Lung (tissue), 12 donors: ENCODE measurements around the gene PCMT1. TPM values are rescaled to one million over a fixed set of nuclear protein-coding genes. Genes with fewer than 3 reads are reported as not detected.

ENCODE experiments used
- ATAC-seq: fragments of 200-7000 bp; cut with Tn5 transposase; one replicate; pipeline ENCODE4 v1.9.1; 2020; ENCODE audit warnings: moderate number of reproducible peaks; ENCODE audit not compliant: insufficient read depth, low FRiP score
- DNase-seq, 3 donors: peaks; one replicate each; pipeline ENCODE4 v3.0.0-alpha.2; 2013 to 2017
- H3K27ac ChIP-seq, 2 donors: one replicate each; pipeline ENCODE4 v1.5.1; 2013; ENCODE audit warnings: mild to moderate bottlenecking in 2 of 2, moderate library complexity in 2 of 2, control low read depth in 1 of 2, inconsistent platforms in 1 of 2, low read depth in 1 of 2, low read length in 1 of 2
- H3K27me3 ChIP-seq, 3 donors: one replicate each; pipeline ENCODE4 v1.5.1; 2013; ENCODE audit warnings: low read length in 2 of 3; ENCODE audit not compliant: control insufficient read depth in 3 of 3, insufficient read depth in 3 of 3
- H3K36me3 ChIP-seq, 4 donors: one replicate each; pipeline ENCODE4 v1.5.1; 2013; ENCODE audit warnings: low read length in 4 of 4, mild to moderate bottlenecking in 1 of 4, moderate library complexity in 1 of 4; ENCODE audit not compliant: control insufficient read depth in 4 of 4, insufficient read depth in 4 of 4
- H3K4me1 ChIP-seq, 5 donors: one replicate each; pipeline ENCODE4 v1.5.1; 2013; ENCODE audit warnings: low read length in 5 of 5, mild to moderate bottlenecking in 2 of 5, moderate library complexity in 1 of 5; ENCODE audit not compliant: control insufficient read depth in 5 of 5, insufficient read depth in 5 of 5
- H3K4me3 ChIP-seq: one replicate; pipeline ENCODE4 v1.5.1; 2013; ENCODE audit warnings: mild to moderate bottlenecking, control low read depth, moderate library complexity
- H3K9ac ChIP-seq, 2 donors: one replicate each; pipeline ENCODE4 v1.5.1; 2013; ENCODE audit warnings: low read length in 2 of 2, control low read depth in 1 of 2; ENCODE audit not compliant: insufficient read depth in 1 of 2
- H3K9me3 ChIP-seq, 4 donors: one replicate each; pipeline ENCODE4 v1.5.1; 2013; ENCODE audit warnings: low read length in 3 of 4, mild to moderate bottlenecking in 1 of 4, moderate library complexity in 1 of 4; ENCODE audit not compliant: control insufficient read depth in 4 of 4, insufficient read depth in 3 of 4
- WGBS, 2 donors: extraction: QIAGEN DNeasy Blood & Tissue Kit; methylation state at CpG; one replicate each; pipeline ENCODE4 v1.1.7; 2013; 5-methylcytosine and 5-hydroxymethylcytosine counted together
- polyA plus RNA-seq, 2 donors: library from polyadenylated mRNA; stranded (reverse); fragments of 200-250 nt; gene quantifications; one replicate each; pipeline ENCODE4 v1.2.1, GENCODE V29; 2013
- total RNA-seq, 2 donors: library from RNA; depleted of rRNA in 1 of 2; stranded (reverse); fragments of >200 nt in 1 of 2; gene quantifications; one replicate each; pipeline ENCODE4 v1.2.1, GENCODE V29; 2014 to 2021
- TF ChIP-seq, protein P1 (sequence below): IDR thresholded peaks from 2 replicates; pipeline ENCODE4 v1.5.1; 2012; ENCODE audit warnings: mild to moderate bottlenecking; ENCODE audit errors: control extremely low read depth, extremely low read depth
- donor health status: control.
- donor health status: control.
- donor health status: Bipolar disorder and iron deficiency.
- donor health status: healthy.
- donor health status: DM: yes; HTN: yes; CAD: no.

Gene PCMT1
- total and polyA plus RNA-seq, 4 donors, result 32.6 to 91.2 (median 61.1) TPM

GRCh38 chr6:149728499-149729234, 20.9 kb upstream of the PCMT1 start:
- Histone ChIP-seq H3K27ac (peak overlapping the region in 1 of 2 donors; percentile 40), H3K9me3 (no peaks in the 10 kb centered on the region), H3K36me3 (peaks cover 16 to 26% (median 18%) of the 10 kb centered on the region in 4 donors), H3K27me3 (no peaks in the 10 kb centered on the region), H3K9ac (no peak overlapping the region), H3K4me3 (no peak overlapping the region), H3K4me1 (no peaks in the 10 kb centered on the region)
- 72 to 79% methylated on average over 5 of the region's 5 CpGs for WGBS, 2 donors
- TF ChIP-seq, protein P1, sequence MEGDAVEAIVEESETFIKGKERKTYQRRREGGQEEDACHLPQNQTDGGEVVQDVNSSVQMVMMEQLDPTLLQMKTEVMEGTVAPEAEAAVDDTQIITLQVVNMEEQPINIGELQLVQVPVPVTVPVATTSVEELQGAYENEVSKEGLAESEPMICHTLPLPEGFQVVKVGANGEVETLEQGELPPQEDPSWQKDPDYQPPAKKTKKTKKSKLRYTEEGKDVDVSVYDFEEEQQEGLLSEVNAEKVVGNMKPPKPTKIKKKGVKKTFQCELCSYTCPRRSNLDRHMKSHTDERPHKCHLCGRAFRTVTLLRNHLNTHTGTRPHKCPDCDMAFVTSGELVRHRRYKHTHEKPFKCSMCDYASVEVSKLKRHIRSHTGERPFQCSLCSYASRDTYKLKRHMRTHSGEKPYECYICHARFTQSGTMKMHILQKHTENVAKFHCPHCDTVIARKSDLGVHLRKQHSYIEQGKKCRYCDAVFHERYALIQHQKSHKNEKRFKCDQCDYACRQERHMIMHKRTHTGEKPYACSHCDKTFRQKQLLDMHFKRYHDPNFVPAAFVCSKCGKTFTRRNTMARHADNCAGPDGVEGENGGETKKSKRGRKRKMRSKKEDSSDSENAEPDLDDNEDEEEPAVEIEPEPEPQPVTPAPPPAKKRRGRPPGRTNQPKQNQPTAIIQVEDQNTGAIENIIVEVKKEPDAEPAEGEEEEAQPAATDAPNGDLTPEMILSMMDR, result no peak
- ATAC-seq, result no peak
- DNase-seq, result no peak

GRCh38 chr6:149729824-149730223, 19.7 kb upstream of the PCMT1 start:
- no peak for DNase-seq
- Histone ChIP-seq H3K9me3 (no peaks in the 10 kb centered on the region), H3K4me1 (no peaks in the 10 kb centered on the region), H3K27me3 (no peaks in the 10 kb centered on the region), H3K9ac (no peak overlapping the region), H3K4me3 (no peak overlapping the region), H3K36me3 (peaks cover 15 to 27% (median 19%) of the 10 kb centered on the region in 4 donors), H3K27ac (no peak overlapping the region)
- TF ChIP-seq, protein P1, result no peak
- ATAC-seq, result no peak
- 56 to 82% methylated on average over 8 of the region's 8 CpGs for WGBS, 2 donors

- H3K27ac ChIP-seq, result no peak overlapping the region
- H3K4me3 ChIP-seq, result no peak overlapping the region
- whole genome bisulfite sequencing, 2 donors, result 97% methylated on average over 2 of the region's 2 CpGs
- H3K9me3 ChIP-seq, result no peaks in the 10 kb centered on the region
- peaks cover 18 to 34% (median 31%) of the 10 kb centered on the region in 4 donors for H3K36me3 ChIP-seq
- TF ChIP-seq, protein P1, result no peak
- no peak overlapping the region for H3K9ac ChIP-seq
- ATAC-seq, result no peak
- no peak for DNase-seq
- no peaks in the 10 kb centered on the region for H3K27me3 ChIP-seq
- no peaks in the 10 kb centered on the region for H3K4me1 ChIP-seq
These were observed 16.3 kb upstream of the PCMT1 start for GRCh38 chr6:149733089-149733720.
